Endothelial cell (in vitro differentiated cells): Measurements from ENCODE around the gene UCHL3. TPM values are rescaled to one million over a fixed set of nuclear protein-coding genes. Genes with fewer than 3 reads are reported as not detected.

ENCODE experiments used
- DNase-seq: peaks from one replicate; pipeline ENCODE4 v3.0.0; 2021; ENCODE audit warnings: low spot score
- H3K27ac Mint-ChIP-seq: one replicate; pipeline ENCODE4 v1.8.0; 2021; ENCODE audit warnings: mixed read lengths, inconsistent platforms; ENCODE audit not compliant: unreplicated experiment
- H3K27me3 Mint-ChIP-seq: one replicate; pipeline ENCODE4 v1.8.0; 2021; ENCODE audit warnings: mild to moderate bottlenecking, moderate library complexity, mixed read lengths, inconsistent platforms; ENCODE audit not compliant: unreplicated experiment
- H3K36me3 Mint-ChIP-seq: one replicate; pipeline ENCODE4 v1.8.0; 2021; ENCODE audit warnings: mild to moderate bottlenecking, low read depth, mixed read lengths, inconsistent platforms; ENCODE audit not compliant: unreplicated experiment
- H3K4me1 Mint-ChIP-seq: one replicate; pipeline ENCODE4 v1.8.0; 2021; ENCODE audit warnings: mild to moderate bottlenecking, mixed read lengths, inconsistent platforms; ENCODE audit not compliant: unreplicated experiment
- H3K4me3 Mint-ChIP-seq: one replicate; pipeline ENCODE4 v1.8.0; 2021; ENCODE audit warnings: mild to moderate bottlenecking, mixed read lengths, inconsistent platforms; ENCODE audit not compliant: unreplicated experiment
- H3K9me3 Mint-ChIP-seq: one replicate; pipeline ENCODE4 v1.8.0; 2021; ENCODE audit warnings: mixed read lengths, inconsistent platforms; ENCODE audit not compliant: unreplicated experiment
- CTCF ChIP-seq: fragments of 200-600 bp; sonication (generic); IDR thresholded peaks from one replicate; pipeline ENCODE4 v1.5.0; 2021; ENCODE audit warnings: antibody characterized with exemption; ENCODE audit not compliant: unreplicated experiment
- total RNA-seq: library from RNA; stranded (reverse); fragmentation: NEBNext Ultra II Directional; extraction: Animal tissue kit (Norgen Biotek cat#: 25700); gene quantifications from one replicate; pipeline ENCODE4 v1.2.1, GENCODE V29; 2021; ENCODE audit not compliant: unreplicated experiment

The UCHL3 gene
- total RNA-seq, 1 donor from 2014 or later, result 27.5 TPM

- Mint-ChIP-seq H3K4me1 (no peaks in the 10 kb centered on the region), H3K4me3 (no peak overlapping the region), H3K36me3 (peaks cover 5% of the 10 kb centered on the region), H3K27ac (no peak overlapping the region), H3K9me3 (no peaks in the 10 kb centered on the region), H3K27me3 (no peaks in the 10 kb centered on the region)
- TF ChIP-seq CTCF, result no peak
- DNase-seq, result no peak
Measured at GRCh38 chr13:75518439-75519088, 31.0 kb upstream of the UCHL3 start.

DNA sequence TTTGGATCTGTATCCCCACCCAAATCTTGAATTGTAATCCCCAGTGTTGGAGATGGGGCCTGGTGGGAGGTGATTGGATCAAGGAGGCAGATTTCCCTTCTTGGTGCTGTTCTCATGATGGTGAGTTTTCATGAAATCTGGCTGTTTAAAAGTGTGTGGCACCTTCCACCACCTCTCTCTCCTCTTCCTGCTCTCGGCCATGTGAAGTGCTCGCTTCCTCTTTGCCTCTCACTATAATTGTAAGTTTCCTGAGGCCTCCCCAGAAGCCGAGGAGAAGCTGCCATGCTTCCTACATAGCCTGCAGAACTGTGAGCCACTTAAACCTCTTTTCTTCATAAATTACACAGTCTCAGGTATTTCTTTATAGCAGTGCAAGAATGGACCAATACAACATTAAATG, 27.6 kb upstream of the UCHL3 start:
- Mint-ChIP-seq H3K36me3 (peaks cover 9% of the 10 kb centered on the region), H3K27ac (no peak overlapping the region), H3K9me3 (no peaks in the 10 kb centered on the region), H3K27me3 (no peaks in the 10 kb centered on the region), H3K4me3 (no peak overlapping the region), H3K4me1 (no peaks in the 10 kb centered on the region)
- DNase-seq, result no peak
- no peak for TF ChIP-seq CTCF

- DNase-seq, result no peak
- no peak overlapping the region for H3K27ac Mint-ChIP-seq
- no peak overlapping the region for H3K4me3 Mint-ChIP-seq
- H3K27me3 Mint-ChIP-seq, result no peaks in the 10 kb centered on the region
- H3K4me1 Mint-ChIP-seq, result no peaks in the 10 kb centered on the region
- TF ChIP-seq CTCF, result no peak
- peaks cover 13% of the 10 kb centered on the region for H3K36me3 Mint-ChIP-seq
- H3K9me3 Mint-ChIP-seq, result no peaks in the 10 kb centered on the region
Measured at GRCh38 chr13:75530549-75530961, 19.0 kb upstream of the UCHL3 start.

DNA sequence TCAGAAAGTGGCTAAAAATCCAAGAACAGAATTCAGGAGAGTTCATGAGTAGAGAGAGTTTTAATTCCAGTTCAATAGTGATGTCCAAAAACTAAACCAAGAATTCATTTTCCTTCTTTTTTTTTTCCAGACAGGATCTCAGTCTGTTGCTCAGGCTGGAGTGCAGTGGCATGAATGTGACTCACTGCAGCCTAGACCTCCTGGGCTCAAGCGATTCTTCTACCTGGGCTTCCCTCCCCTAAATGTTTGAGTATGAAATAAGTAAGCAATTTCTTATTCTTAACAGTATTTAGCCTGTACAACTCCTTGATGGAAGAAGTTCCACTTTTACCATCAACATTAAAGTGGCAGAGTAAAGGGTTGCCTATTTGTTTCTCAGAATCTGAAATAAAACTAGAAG, 15.7 kb upstream of the UCHL3 start:
- DNase-seq, result no peak
- H3K9me3 Mint-ChIP-seq, result no peaks in the 10 kb centered on the region
- no peak for TF ChIP-seq CTCF
- H3K27me3 Mint-ChIP-seq, result peaks cover 2% of the 10 kb centered on the region
- peaks cover 16% of the 10 kb centered on the region for H3K4me1 Mint-ChIP-seq
- H3K4me3 Mint-ChIP-seq, result no peak overlapping the region
- no peak overlapping the region for H3K27ac Mint-ChIP-seq
- H3K36me3 Mint-ChIP-seq, result peaks cover 4% of the 10 kb centered on the region
